ENCODE results near the gene TMEM235.

The TMEM235 gene

GRCh38 chr17:78230996-78231935 is at the start of gene TMEM235:
Gene TMEM235, plus strand, starts transcription at chr17:78231631. Its CDS starts 393 bp downstream, at chr17:78232024.
- DNase-seq (ENCODE audit: low read depth) = no peak

DNA sequence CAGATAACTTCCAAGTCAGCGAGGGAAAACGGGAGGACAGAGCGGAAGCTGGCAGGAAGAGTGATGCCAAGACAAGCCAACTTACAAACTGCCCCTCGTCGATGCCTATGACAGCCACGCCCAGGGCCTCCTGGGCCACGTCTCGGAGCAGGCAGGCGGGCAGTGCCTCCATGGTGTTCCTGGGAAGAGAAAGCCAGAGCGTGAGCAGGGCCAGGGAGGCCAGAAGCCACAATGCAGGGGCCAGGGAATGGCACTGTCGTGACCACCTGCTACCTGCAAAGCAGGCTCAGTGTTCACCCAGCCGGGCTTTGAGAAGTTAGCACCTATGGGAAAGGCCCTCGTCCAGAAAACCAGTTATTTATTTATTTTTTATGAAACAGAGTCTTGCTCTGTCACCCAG is 48.9 kb upstream of the TMEM235 start:
- no peak for DNase-seq (ENCODE audit: low read depth)

DNA sequence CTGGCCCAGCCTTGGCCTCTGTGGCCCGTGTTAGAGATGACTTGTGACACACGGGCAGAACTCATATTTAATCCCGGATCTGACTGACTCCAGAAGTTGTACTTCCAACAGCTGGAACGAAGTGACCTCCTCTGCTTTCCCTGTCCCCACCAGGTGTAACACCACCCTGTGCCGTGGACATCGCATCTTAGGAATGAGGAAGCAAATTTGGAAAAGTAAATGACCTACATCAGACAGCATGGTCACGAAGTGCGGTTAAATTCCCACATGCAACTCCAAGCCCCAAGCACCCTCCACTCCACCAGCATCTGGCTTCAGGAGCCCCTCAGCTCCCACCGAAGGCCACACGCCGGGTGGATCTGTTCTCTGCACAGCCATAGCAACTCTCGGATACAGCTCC is 47.5 kb upstream of the TMEM235 start:
- DNase-seq (ENCODE audit: low read depth) = no peak

GRCh38 chr17:78184351-78184750 is 47.1 kb upstream of the TMEM235 start:
- no peak for DNase-seq (ENCODE audit: low read depth)

DNA sequence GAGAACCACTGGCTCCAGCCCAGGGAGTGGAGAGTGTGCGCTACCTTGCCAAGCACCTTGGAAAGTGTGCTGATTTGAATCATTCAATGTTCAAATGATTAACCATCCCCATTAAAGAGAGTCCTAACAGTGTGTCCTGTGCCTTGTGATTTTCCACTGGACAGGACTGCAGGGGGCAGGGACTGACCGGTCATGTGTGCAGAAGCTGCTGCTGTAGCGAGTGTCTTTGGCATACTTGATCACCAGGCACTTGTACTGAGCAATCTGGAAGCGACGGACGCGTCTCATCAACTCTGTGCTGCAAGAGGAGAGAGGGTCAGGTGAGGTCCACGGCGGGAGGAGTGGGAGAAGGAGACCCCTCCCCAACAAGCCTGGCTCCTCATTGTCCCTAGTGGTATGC is 46.6 kb upstream of the TMEM235 start:
- DNase-seq (ENCODE audit: low read depth) = no peak

DNA sequence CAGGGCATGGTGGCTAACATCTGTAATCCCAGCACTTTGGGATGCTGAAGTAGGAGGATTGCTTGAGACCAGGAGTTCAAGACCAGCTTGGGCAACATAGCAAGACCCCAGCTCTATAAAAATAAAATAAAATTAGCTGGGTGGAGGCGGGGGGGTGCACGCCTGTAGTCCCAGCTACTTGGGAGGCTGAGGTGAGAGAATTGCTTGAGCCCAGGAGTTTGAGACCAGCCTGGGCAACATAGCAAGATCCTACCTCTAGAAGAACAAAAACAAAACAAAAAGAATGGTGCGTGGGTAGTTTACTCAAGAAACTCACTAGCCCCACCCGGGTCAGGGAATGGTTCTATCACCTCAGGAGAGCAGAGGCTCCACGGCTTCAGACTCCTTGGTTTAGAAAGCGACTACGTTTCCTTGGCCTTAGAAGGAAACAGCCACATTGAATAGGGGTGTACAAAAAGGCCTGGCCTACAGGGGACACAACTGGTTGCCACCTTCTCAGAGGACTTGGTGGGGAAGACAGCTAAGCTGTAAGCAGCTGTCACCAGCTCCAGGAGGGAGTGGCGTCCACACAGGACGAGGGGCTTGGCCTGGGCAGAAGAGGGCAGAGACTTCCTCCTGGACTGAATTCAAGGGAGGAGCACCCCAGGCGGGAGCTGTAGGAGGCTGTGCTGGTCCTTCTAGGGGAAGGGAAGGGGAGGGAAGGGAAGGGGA is 45.3 kb upstream of the TMEM235 start:
- DNase-seq (ENCODE audit: low read depth) = no peak

GRCh38 chr17:78186692-78187595 is 44.5 kb upstream of the TMEM235 start, which contains the start of the genes AFMID and TK1:
Gene AFMID, plus strand, starts transcription at chr17:78187362. Its CDS starts 9 bp downstream, at chr17:78187371.
Gene TK1, minus strand, starts transcription at chr17:78187052. Its CDS starts 58 bp downstream, at chr17:78186994.
- DNase-seq (ENCODE audit: low read depth) = peak; percentile 89

GRCh38 chr17:78196716-78197115 is 34.7 kb upstream of the TMEM235 start:
- no peak for DNase-seq (ENCODE audit: low read depth)

DNA sequence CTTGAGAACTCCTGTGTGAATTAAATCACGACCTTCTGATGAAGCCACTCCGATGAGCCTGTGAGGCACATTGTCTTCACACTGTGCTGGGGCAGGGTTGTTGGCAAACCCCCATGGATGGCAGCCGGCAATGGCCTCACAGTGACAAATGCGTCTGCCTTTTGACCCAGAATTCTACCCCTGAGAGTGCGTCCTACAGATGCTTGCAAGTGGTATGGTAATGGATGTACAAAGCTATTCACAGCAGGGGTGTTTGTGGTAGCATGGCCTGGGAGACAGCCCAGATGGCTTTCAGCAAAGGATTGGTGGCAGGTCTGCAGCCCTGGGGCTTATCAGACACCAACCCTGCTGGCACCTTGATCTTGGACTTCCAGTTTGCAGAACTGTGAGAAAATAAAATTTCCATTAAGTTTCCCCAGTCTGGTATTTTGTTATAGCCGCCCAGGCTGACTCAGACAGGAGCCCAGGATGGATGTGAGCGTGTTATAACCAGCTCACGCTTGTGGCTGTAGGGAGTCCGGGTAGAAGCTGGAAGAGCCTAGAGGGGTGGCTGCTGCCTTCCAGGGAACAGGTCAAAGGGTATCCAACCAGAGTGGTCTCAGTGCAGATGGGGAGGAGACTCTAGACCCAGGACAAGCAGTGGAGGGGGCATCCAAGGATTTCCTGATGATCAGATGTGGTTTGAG is 34.1 kb upstream of the TMEM235 start:
- DNase-seq (ENCODE audit: low read depth) = no peak

DNA sequence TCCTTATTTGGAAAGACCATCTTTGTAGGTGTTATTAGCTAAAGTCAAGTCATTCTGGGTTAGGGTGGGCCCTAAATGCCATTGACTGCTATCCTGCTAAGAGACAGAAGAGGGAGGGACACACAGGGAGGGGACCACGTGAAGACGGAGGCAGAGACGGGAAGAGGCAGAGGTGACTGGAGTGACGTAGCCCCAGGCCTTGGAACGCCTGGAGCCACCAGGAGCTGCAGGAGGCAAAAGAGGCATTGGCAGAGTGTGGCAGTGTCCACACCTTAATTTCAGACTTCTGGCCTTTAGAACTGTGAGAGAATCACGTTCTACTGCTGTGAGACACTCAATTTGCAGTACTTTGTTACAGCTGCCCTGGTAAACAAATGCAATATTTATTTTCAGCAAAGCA is 31.0 kb upstream of the TMEM235 start:
- no peak for DNase-seq (ENCODE audit: low read depth)

DNA sequence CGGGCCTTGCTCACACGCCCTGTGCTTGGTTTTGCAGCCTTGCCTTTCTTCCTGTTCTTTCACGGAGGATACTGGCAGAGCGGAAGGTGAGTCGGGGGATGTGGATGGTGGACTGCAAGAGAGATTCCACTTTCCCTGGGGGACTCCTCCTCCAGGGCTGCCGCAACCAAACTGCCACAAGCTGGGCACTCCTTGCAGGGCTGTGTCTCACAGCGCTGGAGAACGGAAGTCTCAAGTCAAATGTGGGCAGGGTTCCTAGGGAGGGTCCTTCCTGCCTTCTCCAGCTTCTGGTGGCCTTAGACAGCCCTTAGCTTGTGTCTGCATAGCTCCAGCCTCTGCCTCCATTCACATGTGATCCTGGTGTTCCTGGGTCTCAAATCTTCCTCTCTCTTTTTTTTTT is 28.8 kb upstream of the TMEM235 start:
- no peak for DNase-seq (ENCODE audit: low read depth)

DNA sequence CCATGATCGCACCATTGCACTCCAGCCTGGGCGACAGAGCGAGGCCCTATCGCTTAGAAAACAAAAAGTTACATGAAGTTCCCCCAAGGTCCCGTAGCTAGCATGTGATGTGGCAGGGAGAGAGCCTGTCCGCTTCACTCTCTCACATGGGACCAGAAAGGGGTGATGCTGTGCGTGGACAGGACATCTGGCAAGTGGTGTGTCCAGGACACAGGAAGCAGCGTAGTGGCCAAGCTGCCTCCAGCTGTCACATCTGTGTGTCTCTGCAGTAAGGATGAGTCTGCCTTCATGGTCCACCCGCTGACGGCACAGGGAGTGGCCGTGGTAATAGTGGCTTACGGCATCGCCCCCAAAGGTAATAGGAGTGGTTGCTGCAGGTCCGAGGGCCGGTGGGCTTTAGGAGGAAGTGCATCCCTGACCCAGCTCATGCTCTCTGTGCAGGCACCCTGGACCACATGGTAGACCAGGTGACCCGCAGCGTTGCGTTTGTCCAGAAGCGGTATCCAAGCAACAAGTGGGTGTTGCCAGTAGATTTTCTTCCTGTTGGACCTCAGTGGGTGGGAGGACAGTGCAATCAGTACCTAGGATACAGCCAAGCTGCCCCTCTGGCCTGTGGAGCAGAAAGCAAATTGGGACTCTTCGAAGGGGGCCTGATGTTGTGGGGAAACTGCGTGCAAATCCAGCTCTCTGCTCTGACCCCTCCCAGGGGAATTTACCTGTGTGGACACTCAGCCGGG is 26.9 kb upstream of the TMEM235 start:
- no peak for DNase-seq (ENCODE audit: low read depth)

DNA sequence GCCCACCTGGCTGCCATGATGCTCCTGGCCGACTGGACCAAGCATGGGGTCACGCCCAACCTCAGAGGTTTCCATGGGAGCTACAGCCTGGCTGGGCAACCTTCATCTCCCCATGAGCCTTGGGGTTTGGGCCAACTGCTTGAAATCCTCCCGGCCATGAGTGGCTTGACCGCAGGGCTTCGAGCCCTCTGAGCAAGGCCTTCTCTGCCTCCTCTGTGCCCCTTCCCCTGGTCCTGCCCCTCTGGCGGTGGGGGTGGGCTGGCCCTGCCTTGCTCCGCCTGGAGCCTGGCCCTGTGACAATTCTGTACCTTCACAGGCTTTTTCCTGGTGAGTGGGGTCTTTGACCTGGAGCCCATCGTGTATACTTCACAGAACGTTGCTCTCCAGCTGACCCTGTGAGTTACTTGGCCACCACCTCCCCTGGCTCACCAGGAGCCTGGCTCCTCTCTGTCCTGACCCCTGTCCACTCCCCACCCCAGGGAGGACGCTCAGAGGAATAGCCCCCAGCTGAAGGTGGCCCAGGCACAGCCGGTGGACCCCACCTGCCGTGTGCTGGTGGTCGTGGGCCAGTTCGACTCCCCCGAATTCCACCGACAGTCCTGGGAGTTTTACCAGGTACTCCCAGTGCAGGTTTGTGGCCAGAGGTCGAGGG is 26.2 kb upstream of the TMEM235 start:
- no peak for DNase-seq (ENCODE audit: low read depth)

DNA sequence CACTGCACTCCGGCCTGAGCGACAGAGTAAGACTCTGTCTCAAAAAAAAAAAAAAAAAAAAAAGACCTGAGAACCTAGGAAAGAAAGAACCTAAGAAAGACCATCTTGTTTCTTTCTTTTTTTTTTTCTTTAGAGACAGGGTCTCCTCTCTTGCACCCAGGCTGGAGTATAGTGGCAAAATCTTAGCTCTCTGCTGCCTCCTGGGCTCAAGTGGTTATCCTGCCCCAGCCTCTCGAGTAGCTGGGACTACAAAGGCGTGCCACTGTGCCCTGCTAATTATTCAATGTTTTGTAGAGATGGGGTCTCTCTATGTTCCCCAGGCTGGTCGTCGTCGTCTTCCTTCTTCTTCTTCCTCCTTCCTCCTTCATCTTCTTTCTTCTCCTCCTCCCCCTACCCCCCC is 25.1 kb upstream of the TMEM235 start:
- DNase-seq (ENCODE audit: low read depth) = no peak

GRCh38 chr17:78208486-78208885 is 22.9 kb upstream of the TMEM235 start:
- DNase-seq (ENCODE audit: low read depth) = no peak

DNA sequence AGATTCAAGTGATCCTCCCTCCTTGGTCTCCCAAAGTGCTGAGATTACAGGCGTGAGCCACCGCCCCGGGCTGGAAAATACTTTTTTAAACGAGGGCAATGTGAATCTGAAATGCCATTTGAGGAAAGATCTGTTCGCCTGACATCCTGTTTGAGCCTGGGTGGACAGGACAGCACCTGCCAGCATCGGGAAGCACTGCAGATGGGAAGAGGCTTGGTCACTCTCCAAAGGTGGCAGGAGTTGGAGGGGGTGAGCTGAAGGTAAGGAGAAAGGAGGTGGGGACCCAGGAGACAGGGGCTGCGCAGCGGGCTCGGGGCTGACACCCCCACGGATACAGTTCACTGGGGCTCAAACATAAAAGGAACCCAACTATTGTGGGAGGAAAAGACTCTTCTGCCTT is 21.3 kb upstream of the TMEM235 start:
- no peak for DNase-seq (ENCODE audit: low read depth)

- no peak for DNase-seq (ENCODE audit: low read depth)
Observed at GRCh38 chr17:78211032-78211431, 20.4 kb upstream of the TMEM235 start.

DNA sequence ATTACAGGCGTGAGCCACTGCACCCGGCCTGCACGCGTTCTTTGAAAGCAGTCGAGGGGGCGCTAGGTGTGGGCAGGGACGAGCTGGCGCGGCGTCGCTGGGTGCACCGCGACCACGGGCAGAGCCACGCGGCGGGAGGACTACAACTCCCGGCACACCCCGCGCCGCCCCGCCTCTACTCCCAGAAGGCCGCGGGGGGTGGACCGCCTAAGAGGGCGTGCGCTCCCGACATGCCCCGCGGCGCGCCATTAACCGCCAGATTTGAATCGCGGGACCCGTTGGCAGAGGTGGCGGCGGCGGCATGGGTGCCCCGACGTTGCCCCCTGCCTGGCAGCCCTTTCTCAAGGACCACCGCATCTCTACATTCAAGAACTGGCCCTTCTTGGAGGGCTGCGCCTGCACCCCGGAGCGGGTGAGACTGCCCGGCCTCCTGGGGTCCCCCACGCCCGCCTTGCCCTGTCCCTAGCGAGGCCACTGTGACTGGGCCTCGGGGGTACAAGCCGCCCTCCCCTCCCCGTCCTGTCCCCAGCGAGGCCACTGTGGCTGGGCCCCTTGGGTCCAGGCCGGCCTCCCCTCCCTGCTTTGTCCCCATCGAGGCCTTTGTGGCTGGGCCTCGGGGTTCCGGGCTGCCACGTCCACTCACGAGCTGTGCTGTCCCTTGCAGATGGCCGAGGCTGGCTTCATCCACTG is 17.3 kb upstream of the TMEM235 start, which contains the start of gene BIRC5:
BIRC5 (plus strand) TSS at position 238 of the 690 bp plus-strand sequence; CDS start at position 302, 64 bp downstream.
- DNase-seq (ENCODE audit: low read depth) = peak; percentile 85

- DNase-seq (ENCODE audit: low read depth) = no peak
Observed at GRCh38 chr17:78214706-78215061, 16.7 kb upstream of the TMEM235 start.

Measured in activated T-cell treated with anti-CD3 and anti-CD28 coated beads for 24 hours (primary cell).